ENCODE measurements around the gene KRT17. TPM values are rescaled to one million over a fixed set of nuclear protein-coding genes. Genes with fewer than 3 reads are reported as not detected.
"Not testable (repeated sequence)": the region's sequence is repeated elsewhere in the genome, so short reads cannot be mapped to it uniquely, and the experiment has no call there.

The KRT17 gene
- total RNA-seq, 6 donors from 2014 or later, result 0.78 to 33.3 (median 18.0) TPM

GRCh38 chr17:41629826-41630670 lies 5.7 kb upstream of the KRT17 start:
- no peak for ATAC-seq (ENCODE audit: low FRiP score in 2 of 2)
- peaks cover 0 to 2% (median under 1%) of the 10 kb centered on the region in 4 donors for H3K4me1 ChIP-seq
- H3K36me3 ChIP-seq, result no peaks in the 10 kb centered on the region
- no peaks in the 10 kb centered on the region for H3K9me3 ChIP-seq
- H3K27ac ChIP-seq, result no peak overlapping the region
- WGBS, 2 donors, result 77 to 78% methylated on average over 9 to 13 of the region's 13 CpGs
- H3K4me3 ChIP-seq, result no peak overlapping the region
- no peak for DNase-seq
- no peaks in the 10 kb centered on the region for H3K27me3 ChIP-seq
- TF ChIP-seq POLR2AphosphoS5 (IDR thresholded peaks at IDR 0.05) (no peak), EP300 (IDR thresholded peaks at IDR 0.05) (no peak), POLR2A (IDR thresholded peaks at IDR 0.05) (no peak)
- TF ChIP-seq, protein P1, sequence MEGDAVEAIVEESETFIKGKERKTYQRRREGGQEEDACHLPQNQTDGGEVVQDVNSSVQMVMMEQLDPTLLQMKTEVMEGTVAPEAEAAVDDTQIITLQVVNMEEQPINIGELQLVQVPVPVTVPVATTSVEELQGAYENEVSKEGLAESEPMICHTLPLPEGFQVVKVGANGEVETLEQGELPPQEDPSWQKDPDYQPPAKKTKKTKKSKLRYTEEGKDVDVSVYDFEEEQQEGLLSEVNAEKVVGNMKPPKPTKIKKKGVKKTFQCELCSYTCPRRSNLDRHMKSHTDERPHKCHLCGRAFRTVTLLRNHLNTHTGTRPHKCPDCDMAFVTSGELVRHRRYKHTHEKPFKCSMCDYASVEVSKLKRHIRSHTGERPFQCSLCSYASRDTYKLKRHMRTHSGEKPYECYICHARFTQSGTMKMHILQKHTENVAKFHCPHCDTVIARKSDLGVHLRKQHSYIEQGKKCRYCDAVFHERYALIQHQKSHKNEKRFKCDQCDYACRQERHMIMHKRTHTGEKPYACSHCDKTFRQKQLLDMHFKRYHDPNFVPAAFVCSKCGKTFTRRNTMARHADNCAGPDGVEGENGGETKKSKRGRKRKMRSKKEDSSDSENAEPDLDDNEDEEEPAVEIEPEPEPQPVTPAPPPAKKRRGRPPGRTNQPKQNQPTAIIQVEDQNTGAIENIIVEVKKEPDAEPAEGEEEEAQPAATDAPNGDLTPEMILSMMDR (IDR thresholded peaks at IDR 0.05), result no peak

DNA sequence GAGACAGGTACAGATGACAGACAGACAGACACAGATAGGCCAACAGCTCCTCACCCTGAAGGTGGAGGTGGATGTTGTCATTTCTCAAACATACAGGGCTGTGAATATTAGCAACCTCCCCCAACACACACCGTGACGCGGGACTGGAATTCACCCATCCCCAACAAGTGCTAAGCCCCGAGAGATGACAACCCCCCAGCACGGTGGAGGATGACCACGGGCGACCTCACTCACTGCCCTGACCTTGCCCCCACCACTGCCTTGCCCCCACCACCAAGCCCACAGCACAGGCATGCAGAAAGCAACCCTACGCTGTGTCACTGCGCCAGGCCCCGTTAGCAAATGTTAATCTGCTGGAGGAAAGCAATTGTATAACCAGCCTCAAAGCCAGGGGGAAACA lies 4.9 kb upstream of the KRT17 start:
- H3K4me1 ChIP-seq, result peaks cover 0 to 4% (median 2%) of the 10 kb centered on the region in 4 donors
- no peak for ATAC-seq (ENCODE audit: low FRiP score in 2 of 2)
- no peak for DNase-seq

DNA sequence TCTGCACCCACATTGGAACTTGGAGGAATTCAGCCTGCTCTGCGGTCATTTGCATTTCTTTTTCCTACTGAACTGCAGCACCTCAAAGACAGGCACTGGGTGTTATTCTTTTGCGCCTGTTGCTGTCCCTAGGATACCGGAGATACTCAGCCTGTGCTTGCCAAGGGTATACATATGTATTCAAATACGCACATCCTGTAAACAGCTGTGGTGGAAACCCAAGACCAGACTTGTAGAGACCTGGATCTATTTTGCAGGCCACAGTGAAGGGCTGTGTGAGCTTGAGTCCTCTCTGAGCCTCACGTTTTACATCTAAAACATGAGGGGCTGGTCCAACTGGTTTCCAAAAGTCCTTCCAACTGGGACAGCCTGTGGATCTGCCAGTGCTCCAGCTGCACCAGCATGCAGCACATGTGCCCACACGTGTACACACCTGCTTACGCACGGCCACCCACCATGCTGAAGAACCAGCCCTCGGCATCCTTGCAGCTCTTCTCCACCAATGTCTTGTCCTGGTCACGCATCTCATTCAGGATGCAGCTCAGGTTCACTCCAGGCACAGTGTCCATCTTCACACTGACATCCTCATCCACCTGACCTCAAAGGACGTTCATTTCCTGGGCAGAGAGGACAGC lies 4.4 kb upstream of the KRT17 start:
- not testable (repeated sequence) for H3K27me3 ChIP-seq; H3K4me1 ChIP-seq; H3K36me3 ChIP-seq; H3K4me3 ChIP-seq; H3K27ac ChIP-seq; DNase-seq; ATAC-seq (ENCODE audit: low FRiP score in 2 of 2); H3K9me3 ChIP-seq
- 78 to 82% methylated on average over 11 of the region's 11 CpGs for WGBS, 2 donors

More for the DNA sequence above, 4.9 kb upstream of the KRT17 start:
- Histone ChIP-seq H3K9me3 (no peaks in the 10 kb centered on the region), H3K27ac (no peak overlapping the region), H3K27me3 (no peaks in the 10 kb centered on the region), H3K4me3 (no peak overlapping the region), H3K36me3 (no peaks in the 10 kb centered on the region)
- TF ChIP-seq, protein P1 (IDR thresholded peaks at IDR 0.05), result no peak
- TF ChIP-seq EP300 (IDR thresholded peaks at IDR 0.05), result no peak
- TF ChIP-seq POLR2A (IDR thresholded peaks at IDR 0.05), result no peak
- no peak for TF ChIP-seq POLR2AphosphoS5 (IDR thresholded peaks at IDR 0.05)
- 78% methylated on average over 9 to 10 of the region's 10 CpGs for WGBS, 2 donors

GRCh38 chr17:41628073-41628370 lies 3.6 kb upstream of the KRT17 start:
- not testable (repeated sequence) for H3K4me3 ChIP-seq, H3K27ac ChIP-seq, H3K9me3 ChIP-seq, DNase-seq, H3K27me3 ChIP-seq, H3K4me1 ChIP-seq, H3K36me3 ChIP-seq
- whole genome bisulfite sequencing, 2 donors, result 88% methylated on average over 1 of the region's 1 CpG; no CpG with 5 or more reads in 1 of the 2 donors
- ATAC-seq (ENCODE audit: low FRiP score in 2 of 2), result peak in 1 of 2 donors; percentile 16

DNA sequence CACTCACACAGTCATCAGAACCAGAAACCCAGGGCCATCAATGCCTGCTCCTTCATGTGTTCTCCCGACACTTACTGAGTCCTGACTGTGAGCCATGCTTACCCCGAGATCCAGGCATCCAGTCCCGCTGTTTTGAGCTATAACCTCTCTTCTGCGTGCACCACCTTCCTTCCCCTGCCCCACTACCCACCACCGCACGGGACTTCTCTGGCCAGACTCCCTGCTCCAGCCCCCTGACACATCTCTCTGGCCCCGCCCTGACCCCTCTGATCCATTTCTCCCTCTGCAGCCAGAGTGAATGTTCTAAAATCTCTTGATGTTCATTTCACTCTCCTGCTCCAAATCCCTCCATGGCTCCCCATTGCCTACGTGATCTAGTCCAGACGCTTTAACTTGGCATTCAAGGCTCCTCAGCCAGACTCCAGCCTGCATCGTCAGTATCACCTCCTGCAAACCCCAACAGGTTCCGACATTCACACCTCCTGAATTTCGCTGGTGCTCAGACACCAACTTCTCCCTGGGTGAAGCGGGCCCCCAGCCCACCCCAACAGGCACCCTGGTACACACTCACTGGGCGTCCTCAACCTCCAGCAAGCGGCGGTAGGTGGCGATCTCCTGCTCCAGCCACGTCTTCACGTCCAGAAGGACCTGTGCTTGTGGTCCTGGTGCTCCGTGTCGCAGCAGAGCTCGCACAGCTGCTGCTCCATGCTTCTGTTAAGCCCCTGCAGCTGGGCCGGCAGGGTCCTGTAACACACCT lies 3.1 kb upstream of the KRT17 start:
- 83 to 88% methylated on average over 18 to 23 of the region's 23 CpGs for WGBS, 2 donors
- TF ChIP-seq POLR2AphosphoS5 (IDR thresholded peaks at IDR 0.05), result no peak
- TF ChIP-seq, protein P1 (IDR thresholded peaks at IDR 0.05), result no peak
- TF ChIP-seq POLR2A (IDR thresholded peaks at IDR 0.05), result no peak
- no peak for TF ChIP-seq EP300 (IDR thresholded peaks at IDR 0.05)
- Histone ChIP-seq H3K36me3 (no peaks in the 10 kb centered on the region), H3K4me3 (no peak overlapping the region), H3K9me3 (no peaks in the 10 kb centered on the region), H3K27ac (no peak overlapping the region), H3K27me3 (no peaks in the 10 kb centered on the region), H3K4me1 (peaks cover 0 to 6% (median 3%) of the 10 kb centered on the region in 4 donors)
- DNase-seq, result no peak
- ATAC-seq (ENCODE audit: low FRiP score in 2 of 2), result no peak

GRCh38 chr17:41626914-41627295 lies 2.5 kb upstream of the KRT17 start:
- not testable (repeated sequence) for H3K9me3 ChIP-seq; ATAC-seq (ENCODE audit: low FRiP score in 2 of 2); H3K4me3 ChIP-seq; H3K27me3 ChIP-seq; DNase-seq; H3K27ac ChIP-seq; H3K36me3 ChIP-seq; H3K4me1 ChIP-seq
- 67 to 88% methylated on average over 3 to 5 of the region's 5 CpGs for WGBS, 2 donors

DNA sequence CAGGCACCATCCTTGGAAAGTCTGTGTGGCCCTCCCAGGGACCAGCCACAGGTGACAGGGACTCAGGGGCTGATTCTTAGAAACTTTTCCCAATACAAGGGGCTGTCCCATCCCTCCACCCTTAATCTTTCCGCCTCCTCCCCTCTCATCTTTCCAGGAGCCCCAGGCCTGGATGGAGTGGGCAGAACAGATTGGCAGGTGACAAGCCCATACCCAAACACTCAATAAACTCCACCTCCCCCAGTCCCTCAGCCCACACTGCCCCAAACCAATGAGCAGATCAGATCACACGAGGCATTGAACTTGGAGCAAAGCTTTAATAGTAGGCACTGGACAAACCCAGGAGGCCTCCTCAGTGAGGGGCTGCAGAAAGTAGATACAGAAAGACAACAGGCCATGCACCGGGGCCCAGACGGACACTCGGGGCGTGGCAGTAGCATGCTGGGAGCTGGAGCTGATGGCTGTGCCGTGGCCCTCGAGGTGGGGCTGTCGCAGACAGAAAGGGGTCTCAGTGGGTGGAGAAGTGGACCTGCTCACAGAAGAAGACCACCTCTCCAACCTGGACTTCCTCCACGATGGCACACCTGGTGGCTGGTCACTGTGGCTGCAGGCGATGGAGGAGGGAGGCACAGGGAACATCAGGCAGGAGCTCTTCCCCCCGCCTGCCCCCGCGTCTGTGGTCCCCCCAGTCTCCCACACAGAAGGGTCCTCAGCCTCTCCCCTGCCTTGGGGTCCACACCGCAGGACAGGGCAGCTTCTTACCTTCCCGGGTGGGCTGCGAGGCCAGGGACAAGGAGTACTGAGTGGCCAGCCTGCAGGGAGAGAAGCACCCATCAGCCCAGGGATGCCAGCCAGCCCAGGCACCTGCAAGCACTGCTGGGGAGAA lies 1.9 kb upstream of the KRT17 start:
- not testable (repeated sequence) for DNase-seq

More for the DNA sequence above, 1.9 kb upstream of the KRT17 start:
- ATAC-seq (ENCODE audit: low FRiP score in 2 of 2); H3K36me3 ChIP-seq; H3K4me1 ChIP-seq; H3K27ac ChIP-seq; H3K9me3 ChIP-seq; H3K4me3 ChIP-seq; H3K27me3 ChIP-seq: not testable (repeated sequence)
- WGBS, 2 donors, result 78 to 81% methylated on average over 11 to 17 of the region's 17 CpGs
